IMR-90 (cell line): ENCODE results near the gene NFIX. TPM values are rescaled to one million over a fixed set of nuclear protein-coding genes. Genes with fewer than 3 reads are reported as not detected.
A peak's percentile ranks its signal among the peaks of the same experiment; 100 is the strongest.

ENCODE experiments used
- ATAC-seq: fragments of 200-7000 bp; cut with Tn5 transposase; 2 replicates; pipeline ENCODE4 v1.9.1; 2020; ENCODE audit warnings: low read depth, mild to moderate bottlenecking, moderate library complexity
- BruUV-seq: library from RNA; stranded (reverse); fragments of 400-500 nt; replicated peaks from 2 replicates; lab custom pipeline; 2021; lab: Mats Ljungman, UMichigan
- CTCF ChIA-PET: fragments of 300-600 bp; formaldehyde crosslinking; extraction: SDS; loops from one replicate; lab custom pipeline; 2021; ENCODE audit warnings: antibody characterized with exemption; lab: Yijun Ruan, JAX
- POLR2A ChIA-PET: fragments of 300-600 bp; sonication (Branson Sonifier 250); formaldehyde crosslinking; loops from one replicate; lab custom pipeline; 2022; ENCODE audit warnings: antibody characterized with exemption; ENCODE audit not compliant: unreplicated experiment; lab: Charles Lee
- DNase-seq: peaks from one replicate; pipeline ENCODE4 v3.0.0; 2013
- H2AFZ ChIP-seq: replicated peaks from 2 replicates; pipeline ENCODE3; 2013; ENCODE audit warnings: low read length, mild to moderate bottlenecking; ENCODE audit not compliant: poor library complexity
- H2AK5ac ChIP-seq: 2 replicates; pipeline ENCODE4 v1.6.1; 2013; ENCODE audit warnings: low read depth, low read length, inconsistent platforms
- H2AK9ac ChIP-seq: replicated peaks from 2 replicates; pipeline ENCODE3; 2013; ENCODE audit warnings: mild to moderate bottlenecking, low read depth, low read length, moderate library complexity; ENCODE audit not compliant: poor library complexity
- H2BK120ac ChIP-seq: 2 replicates; pipeline ENCODE4 v1.6.1; 2013; ENCODE audit warnings: low read depth, low read length, inconsistent platforms
- H2BK15ac ChIP-seq: 3 replicates; pipeline ENCODE4 v1.6.1; 2013; ENCODE audit warnings: low read depth, low read length, inconsistent platforms
- H2BK20ac ChIP-seq: 2 replicates; pipeline ENCODE4 v1.6.1; 2013; ENCODE audit warnings: low read depth, mild to moderate bottlenecking, inconsistent platforms, low read length, moderate library complexity
- H2BK5ac ChIP-seq: 2 replicates; pipeline ENCODE4 v1.6.1; 2013; ENCODE audit warnings: mild to moderate bottlenecking, low read depth, low read length, inconsistent platforms; ENCODE audit not compliant: poor library complexity, severe bottlenecking
- H3K14ac ChIP-seq: replicated peaks from 2 replicates; pipeline ENCODE4 v1.6.1; 2013; ENCODE audit warnings: low read depth, low read length, inconsistent platforms
- H3K18ac ChIP-seq: 2 replicates; pipeline ENCODE4 v1.6.1; 2013; ENCODE audit warnings: low read depth, low read length, control low read depth
- H3K23ac ChIP-seq: 2 replicates; pipeline ENCODE4 v1.6.1; 2013; ENCODE audit warnings: low read depth, low read length, inconsistent platforms
- H3K27ac ChIP-seq: 2 replicates; pipeline ENCODE4 v1.5.1; 2013; ENCODE audit warnings: mild to moderate bottlenecking, control low read depth, low read length; ENCODE audit not compliant: insufficient read depth
- H3K27me3 ChIP-seq: 2 replicates; pipeline ENCODE4 v1.6.1; 2013; ENCODE audit warnings: low read length; ENCODE audit not compliant: control insufficient read depth, insufficient read depth
- H3K36me3 ChIP-seq: 2 replicates; pipeline ENCODE4 v1.6.1; 2013; ENCODE audit warnings: low read length, mixed read lengths; ENCODE audit not compliant: control insufficient read depth, insufficient read depth
- H3K4ac ChIP-seq: 2 replicates; pipeline ENCODE4 v1.6.1; 2013; ENCODE audit warnings: low read depth, low read length, inconsistent platforms
- H3K4me1 ChIP-seq: 2 replicates; pipeline ENCODE4 v1.6.1; 2013; ENCODE audit warnings: low read length, mixed read lengths; ENCODE audit not compliant: control insufficient read depth, insufficient read depth
- H3K4me2 ChIP-seq: 2 replicates; pipeline ENCODE4 v1.6.1; 2013; ENCODE audit warnings: low read depth, mild to moderate bottlenecking, control low read depth, low read length, moderate library complexity
- H3K4me3 ChIP-seq: 2 replicates; pipeline ENCODE4 v1.5.1; 2013; ENCODE audit warnings: low read depth, mild to moderate bottlenecking, control low read depth, low read length, moderate library complexity; ENCODE audit not compliant: insufficient read depth
- H3K56ac ChIP-seq: 2 replicates; pipeline ENCODE4 v1.6.1; 2013; ENCODE audit warnings: low read length, inconsistent platforms; ENCODE audit not compliant: insufficient read depth; ENCODE audit errors: extremely low read depth
- H3K79me1 ChIP-seq, 2 experiments: 2 replicates each; pipeline ENCODE4 v1.6.1; 2013; ENCODE audit warnings: low read length in 2 of 2, inconsistent platforms in 1 of 2, low read depth in 1 of 2
- H3K9ac ChIP-seq: 2 replicates; pipeline ENCODE4 v1.6.1; 2013; ENCODE audit warnings: low read depth, low read length, control low read depth
- H3K9me1 ChIP-seq: 2 replicates; pipeline ENCODE4 v1.6.1; 2013; ENCODE audit warnings: low read length, inconsistent platforms; ENCODE audit not compliant: insufficient read depth
- H3K9me3 ChIP-seq: 2 replicates; pipeline ENCODE4 v1.6.1; 2013; ENCODE audit warnings: low read length; ENCODE audit not compliant: control insufficient read depth, insufficient read depth
- H4K20me1 ChIP-seq: 2 replicates; pipeline ENCODE4 v1.6.1; 2013; ENCODE audit warnings: low read length, inconsistent platforms; ENCODE audit not compliant: insufficient read depth
- H4K5ac ChIP-seq: 2 replicates; pipeline ENCODE4 v1.6.1; 2013; ENCODE audit warnings: mild to moderate bottlenecking, low read depth, low read length, control low read depth
- H4K8ac ChIP-seq, 2 experiments: 2 replicates each; pipeline ENCODE4 v1.6.1; 2013; ENCODE audit warnings: low read depth in 2 of 2, low read length in 2 of 2, control low read depth in 1 of 2, inconsistent platforms in 1 of 2
- H4K91ac ChIP-seq: 2 replicates; pipeline ENCODE4 v1.6.1; 2013; ENCODE audit warnings: low read depth, low read length, inconsistent platforms; ENCODE audit not compliant: insufficient read depth
- BHLHE40 ChIP-seq: fragments of 150-350 bp; IDR thresholded peaks from 2 replicates; pipeline ENCODE4 v1.6.1; 2016; ENCODE audit warnings: mild to moderate bottlenecking, low read depth, low read length
- CHD1 ChIP-seq: IDR thresholded peaks from 2 replicates; pipeline ENCODE4 v1.6.1; 2012; ENCODE audit warnings: low read depth, low read length, improper control_type of control experiment
- CTCF ChIP-seq: conservative IDR thresholded peaks from 2 replicates; pipeline ENCODE4 v1.5.1; 2012; ENCODE audit warnings: mild to moderate bottlenecking, low read depth, low read length, improper control_type of control experiment
- ELK1 ChIP-seq: fragments of 150-350 bp; IDR thresholded peaks from 2 replicates; pipeline ENCODE4 v1.6.1; 2016; ENCODE audit warnings: low read depth, mild to moderate bottlenecking, low read length, moderate library complexity, borderline replicate concordance
- POLR2A ChIP-seq: IDR thresholded peaks from 2 replicates; pipeline ENCODE4 v1.6.1; 2012; ENCODE audit warnings: mild to moderate bottlenecking, low read depth, low read length
- WGBS, 2 experiments: methylation state at CpG; one replicate each; pipeline versions ENCODE4 v1.1.5 to v1.1.7; 2013; ENCODE audit warnings: missing lambda C conversion rate in 2 of 2; ENCODE audit not compliant: insufficient read length in 1 of 2; ENCODE audit errors: extremely low coverage in 2 of 2; 5-methylcytosine and 5-hydroxymethylcytosine counted together
- dilution Hi-C: fragments of 300-500 bp; cut with HindIII; formaldehyde crosslinking; loops from one replicate; pipeline ENCODE4 v1.14.3; 2018; ENCODE audit warnings: low sequenced_read_pairs; ENCODE audit not compliant: unreplicated experiment
- in situ Hi-C: fragments of 300-500 bp; cut with MboI; formaldehyde crosslinking; loops from 3 replicates; pipeline ENCODE4 v1.14.3; 2019; ENCODE audit warnings: low sequenced_read_pairs, inconsistent platforms, mixed read lengths
- intact Hi-C: fragments of 100-400 bp; cut with micrococcal nuclease; formaldehyde crosslinking; loops from 2 replicates; pipeline ENCODE4 v1.10.0; 2022
- polyA plus RNA-seq, 3 experiments: library from polyadenylated mRNA; depleted of rRNA; stranded (reverse); fragments of >200 nt; gene quantifications; 2 replicates each; pipeline ENCODE4 v1.2.3, GENCODE V29; 2012; ENCODE audit warnings: low replicate concordance in 1 of 3
- total RNA-seq: library from RNA; depleted of rRNA; stranded (reverse); fragments of >200 nt; gene quantifications from 2 replicates; pipeline ENCODE4 v1.2.3, GENCODE V29; 2012

Gene NFIX
- total and polyA plus RNA-seq, 2 of the 4 experiments (the other 2 are of a cell fraction) = 10.2 to 47.7 TPM

GRCh38 chr19:13101590-13102415 is 106.5 kb downstream of the NFIX start:
- in situ Hi-C loops = no loop called here
- Histone ChIP-seq H3K27me3 (no peaks in the 10 kb centered on the region), H3K27ac (peak overlapping the region; percentile 45; the same call in 1 of the 2 replicates), H4K5ac (peak overlapping the region; percentile 18; the same call in 1 of the 2 replicates), H3K9ac (peak overlapping the region; percentile 39), H3K4me3 (no peak overlapping the region), H3K14ac (no peak overlapping the region), H2AFZ (peak overlapping the region; percentile 81), H2BK15ac (no peak overlapping the region), H3K36me3 (peaks cover 10% of the 10 kb centered on the region), H4K91ac (no peak overlapping the region; the same call in 1 of the 2 replicates), H3K18ac (no peak overlapping the region), H3K56ac (no peak overlapping the region), H2AK9ac (no peak overlapping the region), H4K8ac (peak overlapping the region; percentile 6 to 31; a peak in 2 of 4 replicates), H3K9me1 (0 out of 2 replicates have a peak, but pooled peaks cover 4% of the 10 kb centered on the region), H3K4me2 (peak overlapping the region; percentile 20), H2BK5ac (no peak overlapping the region), H4K20me1 (no peaks in the 10 kb centered on the region; the same call in 1 of the 2 replicates), H2BK120ac (no peak overlapping the region), H2BK20ac (no peak overlapping the region), H3K23ac (no peak overlapping the region; the same call in 1 of the 2 replicates), H3K4ac (peak overlapping the region; percentile 66), H3K4me1 (peaks cover 12% of the 10 kb centered on the region), H3K79me1 (peaks cover 0 to 17% of the 10 kb centered on the region in 2 experiments; a peak in 1 of 4 replicates), H2AK5ac (no peak overlapping the region), H3K9me3 (no peaks in the 10 kb centered on the region)
- WGBS, 2 experiments = 94% methylated on average over 3 of the region's 7 CpGs; no CpG with 5 or more reads in 1 of the 2 experiments
- ChIA-PET POLR2A (no interaction called here), CTCF (no interaction called here)
- ATAC-seq (no peak), DNase-seq (no peak)
- no TSS peak for BruUV-seq
- dilution Hi-C loops = no loop called here
- intact Hi-C loops = no loop called here
- TF ChIP-seq CTCF (no peak), BHLHE40 (no peak), CHD1 (no peak), POLR2A (no peak), ELK1 (no peak)
